Endothelial cell of umbilical vein (primary cell): ENCODE data around the gene LHPP. TPM values are rescaled to one million over a fixed set of nuclear protein-coding genes. Genes with fewer than 3 reads are reported as not detected.

ENCODE experiments used
- BruUV-seq: library from RNA; stranded (reverse); fragments of 400-500 nt; replicated peaks from 2 replicates; lab custom pipeline; 2021; lab: Mats Ljungman, UMichigan
- CTCF ChIA-PET: fragments of 300-600, 350-600 bp; sonication (Branson Sonifier 250); formaldehyde crosslinking; loops from one replicate; lab custom pipeline; 2021; ENCODE audit warnings: antibody characterized with exemption, inconsistent platforms; lab: Charles Lee
- POLR2A ChIA-PET: fragments of 300-600, 350-600 bp; sonication (Branson Sonifier 250); formaldehyde crosslinking; loops from one replicate; lab custom pipeline; 2021; ENCODE audit warnings: antibody characterized with exemption, inconsistent platforms; lab: Charles Lee
- DNase-seq: peaks from one replicate; pipeline ENCODE4 v3.0.0-alpha.2; 2011; ENCODE audit warnings: low read depth, low spot score
- FAIRE-seq: peaks from 2 replicates; lab custom pipeline; 2011; peaks lifted over from hg19 to GRCh38; lab: Jason Lieb, UNC
- H2AFZ ChIP-seq: 2 replicates; pipeline ENCODE4 v1.6.0; 2012; ENCODE audit warnings: low read depth, low read length, control low read depth, inconsistent platforms
- H3K27ac ChIP-seq: 2 replicates; pipeline ENCODE4 v1.5.1; 2011; ENCODE audit warnings: low read depth, mild to moderate bottlenecking, control low read depth, low read length, moderate library complexity; ENCODE audit not compliant: insufficient read depth
- H3K27me3 ChIP-seq, 2 experiments: 2 replicates each; pipeline versions ENCODE4 v1.6.0 to v1.6.1; 2011; ENCODE audit warnings: low read length in 2 of 2, mixed read lengths in 1 of 2; ENCODE audit not compliant: control insufficient read depth in 2 of 2, insufficient read depth in 2 of 2
- H3K36me3 ChIP-seq, 2 experiments: 2 replicates in 1 of 2; 3 replicates in 1 of 2; pipeline ENCODE4 v1.5.1; 2011; ENCODE audit warnings: low read length in 2 of 2, mild to moderate bottlenecking in 1 of 2, moderate library complexity in 1 of 2; ENCODE audit not compliant: control insufficient read depth in 2 of 2, insufficient read depth in 2 of 2; ENCODE audit errors: extremely low read depth in 1 of 2
- H3K4me1 ChIP-seq: 3 replicates; pipeline ENCODE4 v1.5.1; 2011; ENCODE audit warnings: mild to moderate bottlenecking, low read length; ENCODE audit not compliant: control insufficient read depth, insufficient read depth; ENCODE audit errors: extremely low read depth
- H3K4me2 ChIP-seq: 2 replicates; pipeline ENCODE4 v1.6.1; 2011; ENCODE audit warnings: low read length, control low read depth, mixed read lengths; ENCODE audit not compliant: insufficient read depth
- H3K4me3 ChIP-seq, 3 experiments: fragments of 200-600 bp in 1 of 3; sonication (generic), shearing (Covaris generic) in 1 of 3; replicated peaks in 1 of 3; 2 replicates each; pipeline ENCODE4 v1.5.1; 2011 to 2016; ENCODE audit warnings: control low read depth in 3 of 3, low read length in 3 of 3, mild to moderate bottlenecking in 2 of 3, inconsistent platforms in 1 of 3, low read depth in 1 of 3, moderate library complexity in 1 of 3; ENCODE audit not compliant: insufficient read depth in 1 of 3
- H3K79me2 ChIP-seq: 2 replicates; pipeline ENCODE4 v1.6.0; 2012; ENCODE audit warnings: low read length, inconsistent platforms; ENCODE audit not compliant: control insufficient read depth, insufficient read depth
- H3K9ac ChIP-seq: replicated peaks from 2 replicates; pipeline ENCODE3; 2011; ENCODE audit warnings: low read length, control low read depth; ENCODE audit not compliant: insufficient read depth; ENCODE audit errors: extremely low read depth
- H3K9me1 ChIP-seq: replicated peaks from 3 replicates; pipeline ENCODE4 v1.6.0; 2011; ENCODE audit warnings: mild to moderate bottlenecking, low read length; ENCODE audit not compliant: control insufficient read depth, insufficient read depth; ENCODE audit errors: extremely low read depth
- H3K9me3 ChIP-seq: replicated peaks from 2 replicates; pipeline ENCODE4 v1.5.1; 2012; ENCODE audit warnings: low read length, inconsistent platforms; ENCODE audit not compliant: control insufficient read depth, insufficient read depth
- H4K20me1 ChIP-seq: replicated peaks from 2 replicates; pipeline ENCODE3; 2011; ENCODE audit warnings: mild to moderate bottlenecking, low read length; ENCODE audit not compliant: control insufficient read depth, insufficient read depth; ENCODE audit errors: extremely low read depth
- EZH2 ChIP-seq: IDR thresholded peaks from 2 replicates; pipeline ENCODE4 v1.6.1; 2012; ENCODE audit warnings: borderline replicate concordance, low read depth, mild to moderate bottlenecking, moderate library complexity, low read length, inconsistent platforms; ENCODE audit not compliant: severe bottlenecking
- FOS ChIP-seq: IDR thresholded peaks from 2 replicates; pipeline ENCODE4 v1.6.1; 2011; ENCODE audit warnings: mild to moderate bottlenecking, low read length, moderate library complexity, borderline replicate concordance; ENCODE audit not compliant: insufficient read depth
- GATA2 ChIP-seq: IDR thresholded peaks from 2 replicates; pipeline ENCODE4 v1.7.0; 2011; ENCODE audit warnings: low read depth, mild to moderate bottlenecking, moderate library complexity, mixed read lengths, low read length; ENCODE audit not compliant: insufficient read length, insufficient read depth
- JUN ChIP-seq: IDR thresholded peaks from 2 replicates; pipeline ENCODE4 v1.6.1; 2011; ENCODE audit warnings: borderline replicate concordance, low read depth; ENCODE audit not compliant: insufficient read length, insufficient read depth
- MYC ChIP-seq: IDR thresholded peaks from one replicate; pipeline ENCODE4 v1.6.1; 2011; ENCODE audit warnings: mild to moderate bottlenecking, low read depth, low read length
- POLR2A ChIP-seq: IDR thresholded peaks from 2 replicates; pipeline ENCODE4 v1.6.1; 2012; ENCODE audit warnings: low read depth, mild to moderate bottlenecking, control low read depth, low read length
- POLR2AphosphoS5 ChIP-seq: IDR thresholded peaks from 2 replicates; pipeline ENCODE4 v1.6.1; 2012; ENCODE audit warnings: low read depth, mild to moderate bottlenecking, control low read depth, low read length, moderate library complexity; ENCODE audit not compliant: insufficient read depth
- dilution Hi-C: fragments of 300-500 bp; cut with MboI; formaldehyde crosslinking; loops from one replicate; pipeline ENCODE4 v1.15.0; 2019; ENCODE audit warnings: low sequenced_read_pairs; ENCODE audit not compliant: extremely low pct_ligation_motif_present
- intact Hi-C: fragments of 100-400 bp; cut with micrococcal nuclease; formaldehyde crosslinking; loops from one replicate; pipeline ENCODE4 v1.10.0; 2022
- polyA plus RNA-seq, 4 experiments: library from polyadenylated mRNA; depleted of rRNA in 3 of 4; stranded (reverse) in 3 of 4; unstranded in 1 of 4; fragments of >200 nt; gene quantifications; 2 replicates each; pipeline versions ENCODE4 v1.2.1 to v1.2.3, GENCODE V29; 2011 to 2012; ENCODE audit warnings: missing spikeins in 1 of 4
- total RNA-seq: library from RNA; stranded (reverse); gene quantifications from 2 replicates; pipeline ENCODE4 v1.2.3, GENCODE V29; 2021
- TF ChIP-seq, protein P1 (sequence below): IDR thresholded peaks from 2 replicates; pipeline ENCODE4 v1.6.1; 2011; ENCODE audit not compliant: insufficient read depth, insufficient read length
- TF ChIP-seq, protein P2 (sequence below), 2 donors: IDR thresholded peaks; 1 replicate in 1 of 2; 2 replicates in 1 of 2; pipeline ENCODE4 v1.5.1; 2011; ENCODE audit warnings: low read length in 2 of 2, mild to moderate bottlenecking in 2 of 2, moderate library complexity in 2 of 2, control low read depth in 1 of 2, inconsistent platforms in 1 of 2, low read depth in 1 of 2; ENCODE audit not compliant: insufficient read depth in 1 of 2; ENCODE audit errors: extremely low read depth in 1 of 2

LHPP gene
- total and polyA plus RNA-seq, 2 donors (not counting 3 experiments of a cell fraction or from before 2014, with no cell fraction given), result 5.8 to 11.2 TPM

GRCh38 chr10:124639206-124639605 is 177.6 kb downstream of the LHPP start:
- Histone ChIP-seq H3K27me3 (no peaks in the 10 kb centered on the region), H3K9ac (no peak overlapping the region), H3K4me3 (no peak overlapping the region), H4K20me1 (no peaks in the 10 kb centered on the region), H2AFZ (no peak overlapping the region), H3K79me2 (no peaks in the 10 kb centered on the region), H3K27ac (no peak overlapping the region), H3K36me3 (no peaks in the 10 kb centered on the region), H3K4me2 (no peak overlapping the region), H3K4me1 (no peaks in the 10 kb centered on the region), H3K9me3 (no peaks in the 10 kb centered on the region), H3K9me1 (no peaks in the 10 kb centered on the region)
- no peak for DNase-seq
- TF ChIP-seq GATA2, result no peak
- TF ChIP-seq, protein P1, sequence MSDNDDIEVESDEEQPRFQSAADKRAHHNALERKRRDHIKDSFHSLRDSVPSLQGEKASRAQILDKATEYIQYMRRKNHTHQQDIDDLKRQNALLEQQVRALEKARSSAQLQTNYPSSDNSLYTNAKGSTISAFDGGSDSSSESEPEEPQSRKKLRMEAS, result no peak
- TF ChIP-seq EZH2, result no peak
- TF ChIP-seq MYC, result no peak
- TF ChIP-seq POLR2A, result no peak
- no peak for TF ChIP-seq JUN
- TF ChIP-seq POLR2AphosphoS5, result no peak
- POLR2A ChIA-PET, result no interaction called here
- intact Hi-C loops, result no loop called here
- FAIRE-seq, result no peak
- dilution Hi-C loops, result no loop called here
- BruUV-seq, result no TSS peak
- CTCF ChIA-PET, result interaction anchor here (1.4 kb wide), 1 partner anchor 102 kb away, joined by 4 read pairs; no protein-coding TSS in a partner anchor

DNA sequence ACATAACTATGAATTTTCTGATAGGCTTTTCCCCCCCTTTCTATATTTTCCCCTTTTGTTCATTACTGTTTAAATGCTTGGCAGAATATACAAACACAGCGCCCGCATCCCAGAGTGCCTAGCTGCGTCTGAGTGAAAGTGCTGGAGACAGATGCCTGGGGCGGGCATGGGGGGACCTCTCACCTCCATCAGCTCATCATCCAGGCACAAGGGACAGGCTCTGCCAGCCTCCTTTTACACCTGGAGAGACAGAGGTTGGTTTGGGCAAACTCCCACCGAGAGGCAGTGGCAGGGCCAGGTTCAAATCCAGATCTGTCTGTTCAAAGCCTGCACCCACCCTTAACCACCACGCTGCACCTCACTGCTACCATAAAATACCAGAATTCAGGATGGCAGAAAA is 178.0 kb downstream of the LHPP start:
- TF ChIP-seq FOS (no peak), JUN (no peak), POLR2AphosphoS5 (no peak), MYC (no peak), GATA2 (no peak), EZH2 (no peak), POLR2A (no peak)
- TF ChIP-seq, protein P1, result no peak
- TF ChIP-seq, protein P2, sequence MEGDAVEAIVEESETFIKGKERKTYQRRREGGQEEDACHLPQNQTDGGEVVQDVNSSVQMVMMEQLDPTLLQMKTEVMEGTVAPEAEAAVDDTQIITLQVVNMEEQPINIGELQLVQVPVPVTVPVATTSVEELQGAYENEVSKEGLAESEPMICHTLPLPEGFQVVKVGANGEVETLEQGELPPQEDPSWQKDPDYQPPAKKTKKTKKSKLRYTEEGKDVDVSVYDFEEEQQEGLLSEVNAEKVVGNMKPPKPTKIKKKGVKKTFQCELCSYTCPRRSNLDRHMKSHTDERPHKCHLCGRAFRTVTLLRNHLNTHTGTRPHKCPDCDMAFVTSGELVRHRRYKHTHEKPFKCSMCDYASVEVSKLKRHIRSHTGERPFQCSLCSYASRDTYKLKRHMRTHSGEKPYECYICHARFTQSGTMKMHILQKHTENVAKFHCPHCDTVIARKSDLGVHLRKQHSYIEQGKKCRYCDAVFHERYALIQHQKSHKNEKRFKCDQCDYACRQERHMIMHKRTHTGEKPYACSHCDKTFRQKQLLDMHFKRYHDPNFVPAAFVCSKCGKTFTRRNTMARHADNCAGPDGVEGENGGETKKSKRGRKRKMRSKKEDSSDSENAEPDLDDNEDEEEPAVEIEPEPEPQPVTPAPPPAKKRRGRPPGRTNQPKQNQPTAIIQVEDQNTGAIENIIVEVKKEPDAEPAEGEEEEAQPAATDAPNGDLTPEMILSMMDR (IDR thresholded peaks at IDR 0.05; ENCODE audit: extremely low read depth in 1 of 2, insufficient read depth in 1 of 2, low read depth in 1 of 2, low read length in 2 of 2), result no peak
- H2AFZ ChIP-seq, result no peak overlapping the region
- BruUV-seq, result no TSS peak
- H3K9ac ChIP-seq, result no peak overlapping the region
- ChIA-PET CTCF (interaction anchor here (1.4 kb wide), 1 partner anchor 102 kb away, joined by 4 read pairs; no protein-coding TSS in a partner anchor), POLR2A (no interaction called here)
- no peaks in the 10 kb centered on the region for H3K79me2 ChIP-seq
- no peaks in the 10 kb centered on the region for H4K20me1 ChIP-seq
- H3K27me3 ChIP-seq, result no peaks in the 10 kb centered on the region
- no peak overlapping the region for H3K27ac ChIP-seq
- no peak overlapping the region for H3K4me3 ChIP-seq
- no peak for FAIRE-seq
- DNase-seq, result no peak
- H3K4me2 ChIP-seq, result no peak overlapping the region
- dilution Hi-C loops (no loop called here), intact Hi-C loops (loop anchor here (10.0 kb wide), 1 partner anchor 165 kb away; the partner anchor contains the start of gene ABRAXAS2)
- H3K9me3 ChIP-seq, result no peaks in the 10 kb centered on the region
- H3K36me3 ChIP-seq, result no peaks in the 10 kb centered on the region
- H3K9me1 ChIP-seq, result no peaks in the 10 kb centered on the region
- no peaks in the 10 kb centered on the region for H3K4me1 ChIP-seq
